ENCODE data around the gene CSRP3. TPM values are rescaled to one million over a fixed set of nuclear protein-coding genes. Genes with fewer than 3 reads are reported as not detected.

The CSRP3 gene
- total and polyA plus RNA-seq, 8 donors, result 0.19 to 1.1 (median 0.26) TPM; not detected in 5

DNA sequence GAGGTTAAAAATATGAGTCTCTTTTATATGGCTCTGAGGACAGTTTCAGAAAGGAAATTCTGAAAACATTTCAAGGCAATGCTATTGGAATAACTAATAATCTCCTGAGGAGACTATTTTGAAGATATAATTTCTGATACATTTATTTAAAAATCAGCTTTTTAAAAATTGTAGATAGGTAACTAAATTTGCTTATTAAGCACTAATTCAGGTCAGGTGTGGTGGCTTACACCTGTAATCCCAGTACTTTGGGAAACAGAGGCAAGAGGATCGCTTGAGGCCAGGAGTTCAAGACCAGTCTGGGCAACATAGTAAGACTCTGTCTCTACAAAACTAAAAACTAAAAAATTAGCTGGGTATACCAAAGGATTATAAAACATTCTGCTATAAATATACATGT lies 67.8 kb downstream of the CSRP3 start:
- no peaks in the 10 kb centered on the region for H3K36me3 ChIP-seq
- no peak overlapping the region for H3K4me3 ChIP-seq
- H3K27me3 ChIP-seq, result no peaks in the 10 kb centered on the region
- ATAC-seq (no peak), FAIRE-seq (no peak), DNase-seq (no peak)
- H3K9me3 ChIP-seq, result no peaks in the 10 kb centered on the region
- H3K4me1 ChIP-seq, result no peaks in the 10 kb centered on the region
- TF ChIP-seq, protein P1, sequence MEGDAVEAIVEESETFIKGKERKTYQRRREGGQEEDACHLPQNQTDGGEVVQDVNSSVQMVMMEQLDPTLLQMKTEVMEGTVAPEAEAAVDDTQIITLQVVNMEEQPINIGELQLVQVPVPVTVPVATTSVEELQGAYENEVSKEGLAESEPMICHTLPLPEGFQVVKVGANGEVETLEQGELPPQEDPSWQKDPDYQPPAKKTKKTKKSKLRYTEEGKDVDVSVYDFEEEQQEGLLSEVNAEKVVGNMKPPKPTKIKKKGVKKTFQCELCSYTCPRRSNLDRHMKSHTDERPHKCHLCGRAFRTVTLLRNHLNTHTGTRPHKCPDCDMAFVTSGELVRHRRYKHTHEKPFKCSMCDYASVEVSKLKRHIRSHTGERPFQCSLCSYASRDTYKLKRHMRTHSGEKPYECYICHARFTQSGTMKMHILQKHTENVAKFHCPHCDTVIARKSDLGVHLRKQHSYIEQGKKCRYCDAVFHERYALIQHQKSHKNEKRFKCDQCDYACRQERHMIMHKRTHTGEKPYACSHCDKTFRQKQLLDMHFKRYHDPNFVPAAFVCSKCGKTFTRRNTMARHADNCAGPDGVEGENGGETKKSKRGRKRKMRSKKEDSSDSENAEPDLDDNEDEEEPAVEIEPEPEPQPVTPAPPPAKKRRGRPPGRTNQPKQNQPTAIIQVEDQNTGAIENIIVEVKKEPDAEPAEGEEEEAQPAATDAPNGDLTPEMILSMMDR (IDR thresholded peaks at IDR 0.05), result no peak
- whole genome bisulfite sequencing, 2 donors, result 95 to 98% methylated on average over 1 of the region's 1 CpG
- no peak overlapping the region for H3K27ac ChIP-seq
- intact Hi-C loops (cut with DNase I), result no loop called here

Other genes with a start within 250 kb of the CSRP3 start
- gene MRGPRX2, start 141.3 kb downstream of the CSRP3 start, total RNA-seq, result under 1 TPM in 1 of 6 donors, not detected in 5; 0.09 TPM
- under 1 TPM in 1 of 2 donors, not detected in 1; 0.05 TPM for gene MRGPRX2, start 141.3 kb downstream of the CSRP3 start, polyA plus RNA-seq
- gene ZDHHC13, start 84.8 kb downstream of the CSRP3 start, total RNA-seq, result 10 to 100 TPM in 1 of 6 donors, 1 to 10 TPM in 5; 4.5 to 11.2 (median 6.9) TPM
- 10 to 100 TPM in 1 of 2 donors, 1 to 10 TPM in 1; 7.1 to 11.5 TPM for gene ZDHHC13, start 84.8 kb downstream of the CSRP3 start, polyA plus RNA-seq
- gene E2F8, start 39.0 kb upstream of the CSRP3 start, total RNA-seq, result under 1 TPM in 3 of 6 donors, not detected in 3; 0.06 to 0.44 (median 0.15) TPM
- gene E2F8, start 39.0 kb upstream of the CSRP3 start, polyA plus RNA-seq, result not detected

Measured in pancreas (tissue), 10 donors.